Neural progenitor cell (in vitro differentiated cells): Measurements from ENCODE around the gene HDAC4. TPM values are rescaled to one million over a fixed set of nuclear protein-coding genes. Genes with fewer than 3 reads are reported as not detected.

Source experiments
- DNase-seq: peaks from one replicate; pipeline ENCODE4 v3.0.0-alpha.2; 2016; ENCODE audit warnings: low spot score
- H2AFZ ChIP-seq: fragments of 200-600 bp; sonication (generic); replicated peaks from 2 replicates; pipeline ENCODE4 v1.6.1; 2016; ENCODE audit warnings: antibody characterized with exemption
- H3F3A ChIP-seq: fragments of 200-600 bp; sonication (generic); 2 replicates; pipeline ENCODE4 v1.6.1; 2016; ENCODE audit warnings: antibody characterized with exemption, low read depth
- H3K27ac ChIP-seq: fragments of 200-600 bp; sonication (generic); 2 replicates; pipeline ENCODE4 v1.5.1; 2016; ENCODE audit warnings: mild to moderate bottlenecking
- H3K27me3 ChIP-seq: fragments of 200-600 bp; sonication (generic); 2 replicates; pipeline ENCODE4 v1.6.1; 2016; ENCODE audit warnings: mild to moderate bottlenecking, moderate library complexity
- H3K36me3 ChIP-seq: fragments of 200-600 bp; sonication (generic); 2 replicates; pipeline ENCODE4 v1.5.1; 2016
- H3K4me1 ChIP-seq: fragments of 200-600 bp; sonication (generic); 2 replicates; pipeline ENCODE4 v1.6.1; 2016; ENCODE audit warnings: mixed run types
- H3K4me2 ChIP-seq: fragments of 200-600 bp; sonication (generic); 2 replicates; pipeline ENCODE4 v1.6.1; 2016
- H3K4me3 ChIP-seq: fragments of 200-600 bp; sonication (generic); 2 replicates; pipeline ENCODE4 v1.5.1; 2016
- H3K79me2 ChIP-seq: fragments of 200-600 bp; sonication (generic); 2 replicates; pipeline ENCODE4 v1.6.1; 2016; ENCODE audit warnings: low read depth
- H3K9ac ChIP-seq: fragments of 200-600 bp; sonication (generic); 2 replicates; pipeline ENCODE4 v1.6.1; 2016
- H3K9me3 ChIP-seq: fragments of 200-600 bp; sonication (generic); 2 replicates; pipeline ENCODE4 v1.5.1; 2016; ENCODE audit warnings: low read depth
- H4K20me1 ChIP-seq: fragments of 200-600 bp; sonication (generic); 2 replicates; pipeline ENCODE4 v1.6.1; 2016; ENCODE audit warnings: low read depth
- H3K27ac Mint-ChIP-seq: 3 replicates; pipeline ENCODE4 v1.8.0; 2021; ENCODE audit warnings: mixed read lengths
- H3K27me3 Mint-ChIP-seq: 2 replicates; pipeline ENCODE4 v1.8.0; 2022; ENCODE audit warnings: low read depth, mild to moderate bottlenecking, inconsistent platforms, moderate library complexity, mixed read lengths; ENCODE audit not compliant: insufficient read depth
- H3K36me3 Mint-ChIP-seq: 3 replicates; pipeline ENCODE4 v1.8.0; 2021; ENCODE audit warnings: mixed read lengths
- H3K4me1 Mint-ChIP-seq: 3 replicates; pipeline ENCODE4 v1.8.0; 2021; ENCODE audit warnings: mixed read lengths
- H3K4me3 Mint-ChIP-seq: 3 replicates; pipeline ENCODE4 v1.8.0; 2021; ENCODE audit warnings: mild to moderate bottlenecking, moderate library complexity, mixed read lengths
- H3K9me3 Mint-ChIP-seq: 3 replicates; pipeline ENCODE4 v1.8.0; 2020; ENCODE audit warnings: mixed read lengths
- EZH2 ChIP-seq: fragments of 200-600 bp; sonication (generic); IDR thresholded peaks from 2 replicates; pipeline ENCODE4 v1.6.1; 2017; ENCODE audit warnings: antibody characterized with exemption, mild to moderate bottlenecking, moderate library complexity
- EZH2phosphoT487 ChIP-seq: fragments of 200-600 bp; sonication (generic); IDR thresholded peaks from 2 replicates; pipeline ENCODE4 v1.6.1; 2017; ENCODE audit warnings: antibody characterized with exemption
- total RNA-seq: library from RNA; depleted of rRNA; stranded (reverse); fragments of >200 nt; gene quantifications from 2 replicates; pipeline ENCODE4 v1.2.3, GENCODE V29; 2015; ENCODE audit warnings: low replicate concordance
- TF ChIP-seq, protein P1 (sequence below): fragments of 200-600 bp; sonication (generic); IDR thresholded peaks from 2 replicates; pipeline ENCODE4 v1.5.1; 2017; ENCODE audit warnings: antibody characterized with exemption, mild to moderate bottlenecking

Gene HDAC4
- total RNA-seq, 1 donor from 2014 or later: 36.0 TPM

DNA sequence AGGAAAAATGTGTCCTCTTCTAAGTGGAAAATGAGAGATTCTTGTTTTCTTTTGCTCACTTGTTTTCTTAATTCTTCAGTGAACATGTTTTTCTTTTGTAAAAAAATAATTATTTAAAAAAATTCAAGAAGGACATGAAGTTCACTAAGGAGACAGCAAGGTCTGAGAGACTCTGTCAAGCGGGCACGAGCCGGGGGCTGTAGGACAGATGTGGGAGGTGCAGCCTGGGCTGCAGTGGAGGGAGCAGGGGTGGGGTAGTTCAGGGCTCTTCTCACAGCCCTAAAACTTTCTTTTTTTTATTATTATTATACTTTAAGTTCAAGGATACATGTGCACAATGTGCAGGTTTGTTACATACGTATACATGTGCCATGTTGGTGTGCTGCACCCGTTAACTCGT lies 4.3 kb upstream of the HDAC4 start:
- no peak overlapping the region for H3K9ac ChIP-seq
- peaks cover 16% of the 10 kb centered on the region for H3K27me3 Mint-ChIP-seq
- H3K79me2 ChIP-seq: peaks cover under 1% of the 10 kb centered on the region
- peaks cover 17% of the 10 kb centered on the region for H3K9me3 Mint-ChIP-seq
- no peak overlapping the region for H3K27ac ChIP-seq
- no peak overlapping the region for H2AFZ ChIP-seq
- H3K27me3 ChIP-seq: no peaks in the 10 kb centered on the region
- no peak overlapping the region for H3K4me3 ChIP-seq
- H3K4me1 ChIP-seq: peaks cover 6% of the 10 kb centered on the region
- no peaks in the 10 kb centered on the region for H4K20me1 ChIP-seq
- no peak overlapping the region for H3K4me2 ChIP-seq
- no peak for DNase-seq
- H3K27ac Mint-ChIP-seq: no peak overlapping the region
- H3K4me3 Mint-ChIP-seq: no peak overlapping the region
- H3F3A ChIP-seq: no peaks in the 10 kb centered on the region
- peaks cover 13% of the 10 kb centered on the region for H3K4me1 Mint-ChIP-seq
- H3K9me3 ChIP-seq: no peaks in the 10 kb centered on the region
- no peak for TF ChIP-seq EZH2phosphoT487
- TF ChIP-seq EZH2: no peak
- TF ChIP-seq, protein P1, sequence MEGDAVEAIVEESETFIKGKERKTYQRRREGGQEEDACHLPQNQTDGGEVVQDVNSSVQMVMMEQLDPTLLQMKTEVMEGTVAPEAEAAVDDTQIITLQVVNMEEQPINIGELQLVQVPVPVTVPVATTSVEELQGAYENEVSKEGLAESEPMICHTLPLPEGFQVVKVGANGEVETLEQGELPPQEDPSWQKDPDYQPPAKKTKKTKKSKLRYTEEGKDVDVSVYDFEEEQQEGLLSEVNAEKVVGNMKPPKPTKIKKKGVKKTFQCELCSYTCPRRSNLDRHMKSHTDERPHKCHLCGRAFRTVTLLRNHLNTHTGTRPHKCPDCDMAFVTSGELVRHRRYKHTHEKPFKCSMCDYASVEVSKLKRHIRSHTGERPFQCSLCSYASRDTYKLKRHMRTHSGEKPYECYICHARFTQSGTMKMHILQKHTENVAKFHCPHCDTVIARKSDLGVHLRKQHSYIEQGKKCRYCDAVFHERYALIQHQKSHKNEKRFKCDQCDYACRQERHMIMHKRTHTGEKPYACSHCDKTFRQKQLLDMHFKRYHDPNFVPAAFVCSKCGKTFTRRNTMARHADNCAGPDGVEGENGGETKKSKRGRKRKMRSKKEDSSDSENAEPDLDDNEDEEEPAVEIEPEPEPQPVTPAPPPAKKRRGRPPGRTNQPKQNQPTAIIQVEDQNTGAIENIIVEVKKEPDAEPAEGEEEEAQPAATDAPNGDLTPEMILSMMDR: no peak
- no peaks in the 10 kb centered on the region for H3K36me3 Mint-ChIP-seq
- no peaks in the 10 kb centered on the region for H3K36me3 ChIP-seq

DNA sequence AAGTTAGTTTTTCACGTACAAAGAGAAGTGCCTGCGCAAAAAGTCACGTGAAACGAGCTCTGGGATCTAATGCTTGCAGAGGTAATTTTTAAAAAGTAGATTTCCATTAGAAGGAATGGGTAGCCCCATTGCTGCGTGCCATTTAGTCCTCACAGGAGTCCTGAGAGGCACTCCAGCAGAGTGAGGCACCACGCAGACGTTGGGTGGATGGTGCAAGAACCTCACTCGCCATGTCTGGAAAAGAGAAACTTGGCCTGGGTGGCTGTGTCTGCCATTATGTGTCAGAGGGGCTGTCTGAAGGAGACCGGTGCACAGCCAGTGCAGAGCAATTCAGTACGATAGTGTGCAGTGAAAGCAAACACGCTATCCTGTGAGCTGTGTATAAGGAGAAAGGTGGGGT lies 1.8 kb upstream of the HDAC4 start:
- Histone ChIP-seq H3F3A (peaks cover 6% of the 10 kb centered on the region), H3K9ac (no peak overlapping the region), H3K4me2 (peak overlapping the region; percentile 81), H3K4me3 (peak overlapping the region; percentile 67), H2AFZ (no peak overlapping the region), H3K79me2 (peaks cover 24% of the 10 kb centered on the region), H3K9me3 (no peaks in the 10 kb centered on the region), H3K27me3 (no peaks in the 10 kb centered on the region), H3K4me1 (peaks cover 23% of the 10 kb centered on the region), H3K36me3 (no peaks in the 10 kb centered on the region), H3K27ac (no peak overlapping the region), H4K20me1 (peaks cover 23% of the 10 kb centered on the region)
- Mint-ChIP-seq H3K4me3 (peak overlapping the region; percentile 87), H3K36me3 (no peaks in the 10 kb centered on the region), H3K9me3 (peaks cover 8% of the 10 kb centered on the region), H3K27me3 (peaks cover 18% of the 10 kb centered on the region), H3K4me1 (peaks cover 34% of the 10 kb centered on the region), H3K27ac (no peak overlapping the region)
- TF ChIP-seq, protein P1: no peak
- no peak for TF ChIP-seq EZH2phosphoT487
- TF ChIP-seq EZH2: no peak
- DNase-seq: no peak

GRCh38 chr2:239401881-239402233 lies 1.0 kb upstream of the HDAC4 start:
- no peaks in the 10 kb centered on the region for H3K27me3 ChIP-seq
- H3K9me3 ChIP-seq: no peaks in the 10 kb centered on the region
- H3K79me2 ChIP-seq: peaks cover 32% of the 10 kb centered on the region
- Mint-ChIP-seq H3K9me3 (peaks cover 8% of the 10 kb centered on the region), H3K36me3 (no peaks in the 10 kb centered on the region), H3K27me3 (peaks cover 18% of the 10 kb centered on the region), H3K4me3 (peak overlapping the region; percentile 87), H3K4me1 (peaks cover 36% of the 10 kb centered on the region), H3K27ac (peak overlapping the region; percentile 79)
- H2AFZ ChIP-seq: peak overlapping the region; percentile 89
- peak overlapping the region; percentile 93 for H3K9ac ChIP-seq
- TF ChIP-seq EZH2 (no peak), EZH2phosphoT487 (no peak)
- TF ChIP-seq, protein P1: peak; percentile 44
- H4K20me1 ChIP-seq: peaks cover 31% of the 10 kb centered on the region
- peak; percentile 86 for DNase-seq
- peaks cover 23% of the 10 kb centered on the region for H3K4me1 ChIP-seq
- no peaks in the 10 kb centered on the region for H3K36me3 ChIP-seq
- H3K4me2 ChIP-seq: peak overlapping the region; percentile 81
- peak overlapping the region; percentile 96 for H3K27ac ChIP-seq
- peaks cover 6% of the 10 kb centered on the region for H3F3A ChIP-seq
- peak overlapping the region; percentile 67 for H3K4me3 ChIP-seq
